ENCODE measurements around the gene SV2C.
A peak's percentile ranks its signal among the peaks of the same experiment; 100 is the strongest.

DNA sequence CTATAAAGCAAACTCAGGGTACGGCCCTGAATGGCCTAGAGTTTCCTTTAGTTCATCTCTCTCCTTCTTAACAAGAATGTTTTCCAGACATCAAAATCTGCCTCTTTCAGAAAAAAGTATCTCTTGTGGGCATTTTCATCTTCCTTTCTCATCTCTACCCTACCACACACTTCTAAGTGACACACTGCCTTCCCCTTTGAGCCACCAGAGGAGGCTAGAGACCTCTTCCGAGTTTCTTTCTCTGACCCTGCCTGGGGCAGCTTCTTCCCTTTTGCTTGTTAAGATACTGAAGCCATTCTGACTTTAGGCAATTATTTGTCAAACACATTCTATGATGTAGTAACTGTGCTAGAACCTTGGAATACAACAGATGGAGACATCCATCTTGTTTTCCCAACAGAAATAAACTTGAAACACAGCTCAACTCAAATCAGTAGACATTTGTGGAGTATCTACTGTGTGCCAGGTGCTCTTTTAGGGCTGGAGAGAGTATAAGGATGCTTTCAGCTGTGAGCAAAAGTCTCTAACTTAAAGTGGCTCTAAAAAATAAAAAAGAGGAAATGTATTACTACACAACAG, 8.6 kb upstream of the SV2C start:
- TF ChIP-seq POLR2A (IDR thresholded peaks at IDR 0.05): no peak
- no peak for TF ChIP-seq POLR2AphosphoS5 (IDR thresholded peaks at IDR 0.05)
- TF ChIP-seq, protein P1, sequence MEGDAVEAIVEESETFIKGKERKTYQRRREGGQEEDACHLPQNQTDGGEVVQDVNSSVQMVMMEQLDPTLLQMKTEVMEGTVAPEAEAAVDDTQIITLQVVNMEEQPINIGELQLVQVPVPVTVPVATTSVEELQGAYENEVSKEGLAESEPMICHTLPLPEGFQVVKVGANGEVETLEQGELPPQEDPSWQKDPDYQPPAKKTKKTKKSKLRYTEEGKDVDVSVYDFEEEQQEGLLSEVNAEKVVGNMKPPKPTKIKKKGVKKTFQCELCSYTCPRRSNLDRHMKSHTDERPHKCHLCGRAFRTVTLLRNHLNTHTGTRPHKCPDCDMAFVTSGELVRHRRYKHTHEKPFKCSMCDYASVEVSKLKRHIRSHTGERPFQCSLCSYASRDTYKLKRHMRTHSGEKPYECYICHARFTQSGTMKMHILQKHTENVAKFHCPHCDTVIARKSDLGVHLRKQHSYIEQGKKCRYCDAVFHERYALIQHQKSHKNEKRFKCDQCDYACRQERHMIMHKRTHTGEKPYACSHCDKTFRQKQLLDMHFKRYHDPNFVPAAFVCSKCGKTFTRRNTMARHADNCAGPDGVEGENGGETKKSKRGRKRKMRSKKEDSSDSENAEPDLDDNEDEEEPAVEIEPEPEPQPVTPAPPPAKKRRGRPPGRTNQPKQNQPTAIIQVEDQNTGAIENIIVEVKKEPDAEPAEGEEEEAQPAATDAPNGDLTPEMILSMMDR (IDR thresholded peaks at IDR 0.05): peak in 1 of 4 experiments; percentile 37

All from sigmoid colon (tissue), 4 donors.